SK-N-SH (cell line): ENCODE results near the gene TECR. TPM values are rescaled to one million over a fixed set of nuclear protein-coding genes. Genes with fewer than 3 reads are reported as not detected.

Source experiments
- CTCF ChIA-PET: fragments of 300-600, 350-600 bp; formaldehyde crosslinking; extraction: SDS; loops from one replicate; lab custom pipeline; 2021; lab: Yijun Ruan, JAX
- POLR2A ChIA-PET: fragments of 350-600 bp; sonication (Branson Sonifier 250); formaldehyde crosslinking; extraction: SDS; loops from one replicate; lab custom pipeline; 2020; ENCODE audit warnings: antibody characterized with exemption, inconsistent platforms; lab: Yijun Ruan, JAX
- DNase-seq: peaks from one replicate; pipeline ENCODE4 v3.0.0; 2012
- H2AFZ ChIP-seq: fragments of 200-600 bp; sonication (generic); 2 replicates; pipeline ENCODE4 v1.8.1; 2016; ENCODE audit warnings: antibody characterized with exemption, mild to moderate bottlenecking, low read depth
- H3F3A ChIP-seq: fragments of 200-600 bp; sonication (generic); replicated peaks from 2 replicates; pipeline ENCODE3; 2016; ENCODE audit warnings: antibody characterized with exemption, mild to moderate bottlenecking; ENCODE audit not compliant: insufficient read depth
- H3K27ac ChIP-seq, 2 experiments: fragments of 200-500 bp in 1 of 2; fragments of 200-600 bp in 1 of 2; sonication (Bioruptor generic) in 1 of 2; sonication (generic), shearing (Covaris generic) in 1 of 2; 2 replicates each; pipeline versions ENCODE4 v1.5.1 to v1.6.1; 2014 to 2016; ENCODE audit warnings: low read depth in 2 of 2, inconsistent platforms in 1 of 2, low read length in 1 of 2, mild to moderate bottlenecking in 1 of 2, mixed read lengths in 1 of 2
- H3K27me3 ChIP-seq: fragments of 200-600 bp; sonication (generic), shearing (Covaris generic); 2 replicates; pipeline ENCODE4 v1.6.1; 2016; ENCODE audit warnings: mixed run types; ENCODE audit not compliant: insufficient read depth
- H3K36me3 ChIP-seq, 2 experiments: fragments of 200-500 bp in 1 of 2; fragments of 200-600 bp in 1 of 2; sonication (Bioruptor generic) in 1 of 2; sonication (generic) in 1 of 2; replicated peaks in 1 of 2; 2 replicates each; pipeline versions ENCODE3 to v1.5.1; 2014 to 2016; ENCODE audit warnings: low read length in 1 of 2, mild to moderate bottlenecking in 1 of 2; ENCODE audit not compliant: insufficient read depth in 2 of 2, control insufficient read depth in 1 of 2
- H3K4me1 ChIP-seq, 2 experiments: fragments of 200-500 bp in 1 of 2; fragments of 200-600 bp in 1 of 2; sonication (Bioruptor generic) in 1 of 2; sonication (generic), shearing (Covaris generic) in 1 of 2; 2 replicates each; pipeline versions ENCODE4 v1.5.1 to v1.6.1; 2014 to 2016; ENCODE audit warnings: low read depth in 1 of 2, low read length in 1 of 2, mixed run types in 1 of 2; ENCODE audit not compliant: insufficient read depth in 2 of 2, control insufficient read depth in 1 of 2
- H3K4me2 ChIP-seq: fragments of 200-600 bp; sonication (generic), shearing (Covaris generic); 2 replicates; pipeline ENCODE4 v1.6.1; 2017; ENCODE audit warnings: mixed run types
- H3K4me3 ChIP-seq, 2 experiments: fragments of 200-500 bp in 1 of 2; fragments of 200-600 bp in 1 of 2; sonication (Bioruptor generic) in 1 of 2; sonication (generic), shearing (Covaris generic) in 1 of 2; 2 replicates each; pipeline versions ENCODE4 v1.5.1 to v1.8.1; 2014 to 2016; ENCODE audit warnings: low read depth in 2 of 2, inconsistent platforms in 1 of 2, low read length in 1 of 2, mild to moderate bottlenecking in 1 of 2, mixed read lengths in 1 of 2, moderate library complexity in 1 of 2
- H3K79me2 ChIP-seq: fragments of 200-600 bp; sonication (generic); 2 replicates; pipeline ENCODE4 v1.8.1; 2017; ENCODE audit warnings: mild to moderate bottlenecking; ENCODE audit not compliant: insufficient read depth
- H3K9ac ChIP-seq: fragments of 200-600 bp; sonication (generic); 2 replicates; pipeline ENCODE4 v1.6.1; 2017; ENCODE audit warnings: mixed run types
- H3K9me2 ChIP-seq: fragments of 200-600 bp; sonication (generic); 2 replicates; pipeline ENCODE4 v1.6.1; 2017; ENCODE audit warnings: mixed run types
- H3K9me3 ChIP-seq: fragments of 200-600 bp; sonication (generic); 2 replicates; pipeline ENCODE4 v1.6.1; 2017; ENCODE audit warnings: mixed run types, mild to moderate bottlenecking, moderate library complexity
- H4K20me1 ChIP-seq: fragments of 200-600 bp; sonication (generic); 2 replicates; pipeline ENCODE4 v1.6.1; 2017; ENCODE audit warnings: mild to moderate bottlenecking, mixed run types; ENCODE audit not compliant: insufficient read depth
- EP300 ChIP-seq, 2 experiments: IDR thresholded peaks; 2 replicates each; pipeline versions ENCODE4 v1.4.0 to v1.6.1; 2012; ENCODE audit warnings: borderline replicate concordance in 1 of 2, low read depth in 1 of 2, low read length in 1 of 2
- FOSL2 ChIP-seq: IDR thresholded peaks from 2 replicates; pipeline ENCODE4 v1.4.0; 2012; ENCODE audit warnings: low read depth, mild to moderate bottlenecking, moderate library complexity, borderline replicate concordance
- FOXM1 ChIP-seq: IDR thresholded peaks from 2 replicates; pipeline ENCODE4 v1.4.0; 2012; ENCODE audit warnings: low read depth, mild to moderate bottlenecking
- GABPA ChIP-seq: IDR thresholded peaks from 2 replicates; pipeline ENCODE4 v1.4.0; 2012; ENCODE audit warnings: low read depth, mild to moderate bottlenecking
- NFIC ChIP-seq: IDR thresholded peaks from 2 replicates; pipeline ENCODE4 v1.4.0; 2012; ENCODE audit warnings: borderline replicate concordance
- POLR2AphosphoS5 ChIP-seq: IDR thresholded peaks from 2 replicates; pipeline ENCODE4 v1.6.1; 2012; ENCODE audit warnings: low read depth, low read length
- RAD21 ChIP-seq: IDR thresholded peaks from 2 replicates; pipeline ENCODE4 v1.6.1; 2012; ENCODE audit warnings: mild to moderate bottlenecking, low read length
- RCOR1 ChIP-seq: fragments of 150-350 bp; IDR thresholded peaks from 2 replicates; pipeline ENCODE4 v1.6.1; 2017; ENCODE audit warnings: antibody characterized with exemption, low read length
- RFX5 ChIP-seq: IDR thresholded peaks from 2 replicates; pipeline ENCODE4 v1.6.1; 2012; ENCODE audit warnings: mild to moderate bottlenecking, improper control_type of control experiment, low read length
- RXRA ChIP-seq: IDR thresholded peaks from 2 replicates; pipeline ENCODE4 v1.4.0; 2012; ENCODE audit warnings: low read depth, mild to moderate bottlenecking, borderline replicate concordance
- SMC3 ChIP-seq: IDR thresholded peaks from 2 replicates; pipeline ENCODE4 v1.6.1; 2012; ENCODE audit warnings: low read depth, low read length, improper control_type of control experiment
- TAF1 ChIP-seq: IDR thresholded peaks from 2 replicates; pipeline ENCODE4 v1.6.1; 2012; ENCODE audit warnings: low read depth, mild to moderate bottlenecking, low read length, moderate library complexity, borderline replicate concordance
- TEAD4 ChIP-seq: IDR thresholded peaks from 2 replicates; pipeline ENCODE4 v1.4.0; 2012; ENCODE audit warnings: mild to moderate bottlenecking, borderline replicate concordance; ENCODE audit not compliant: insufficient read depth
- YY1 ChIP-seq: IDR thresholded peaks from 2 replicates; pipeline ENCODE4 v1.4.0; 2012; ENCODE audit warnings: low read depth, mild to moderate bottlenecking
- WGBS: methylation state at CpG from one replicate; pipeline ENCODE4 v1.1.6; 2017; ENCODE audit warnings: low lambda C conversion rate; 5-methylcytosine and 5-hydroxymethylcytosine counted together
- polyA plus RNA-seq, 3 experiments: library from polyadenylated mRNA; depleted of rRNA; stranded (reverse); fragments of >200 nt; gene quantifications; 2 replicates each; pipeline ENCODE4 v1.2.3, GENCODE V29; 2012
- TF ChIP-seq, protein P1 (sequence below): IDR thresholded peaks from 2 replicates; pipeline ENCODE4 v1.4.0; 2012; ENCODE audit warnings: low read depth
- TF ChIP-seq, protein P2 (sequence below): fragments of 150-350 bp; IDR thresholded peaks from 2 replicates; pipeline ENCODE4 v1.6.1; 2016; ENCODE audit warnings: mild to moderate bottlenecking, low read depth, low read length
- TF ChIP-seq, protein P3 (sequence below): IDR thresholded peaks from 2 replicates; pipeline ENCODE4 v1.4.0; 2012; ENCODE audit warnings: low read depth, borderline replicate concordance
- TF ChIP-seq, protein P4 (sequence below): IDR thresholded peaks from 2 replicates; pipeline ENCODE4; 2012
- TF ChIP-seq, protein P5 (sequence below): IDR thresholded peaks from 2 replicates; pipeline ENCODE4 v1.4.0; 2012; ENCODE audit warnings: low read depth, borderline replicate concordance
- TF ChIP-seq, protein P6 (sequence below): IDR thresholded peaks from 2 replicates; pipeline ENCODE4 v1.6.1; 2012; ENCODE audit warnings: mild to moderate bottlenecking, low read depth, low read length, moderate library complexity
- TF ChIP-seq, protein P7 (sequence below): fragments of 200-600 bp; sonication (generic); IDR thresholded peaks from 2 replicates; pipeline ENCODE4 v1.6.1; 2017; ENCODE audit warnings: antibody characterized with exemption, mild to moderate bottlenecking, moderate library complexity

Gene TECR
- polyA plus RNA-seq, 1 of the 3 experiments (the other 2 are of a cell fraction): 110 TPM

DNA sequence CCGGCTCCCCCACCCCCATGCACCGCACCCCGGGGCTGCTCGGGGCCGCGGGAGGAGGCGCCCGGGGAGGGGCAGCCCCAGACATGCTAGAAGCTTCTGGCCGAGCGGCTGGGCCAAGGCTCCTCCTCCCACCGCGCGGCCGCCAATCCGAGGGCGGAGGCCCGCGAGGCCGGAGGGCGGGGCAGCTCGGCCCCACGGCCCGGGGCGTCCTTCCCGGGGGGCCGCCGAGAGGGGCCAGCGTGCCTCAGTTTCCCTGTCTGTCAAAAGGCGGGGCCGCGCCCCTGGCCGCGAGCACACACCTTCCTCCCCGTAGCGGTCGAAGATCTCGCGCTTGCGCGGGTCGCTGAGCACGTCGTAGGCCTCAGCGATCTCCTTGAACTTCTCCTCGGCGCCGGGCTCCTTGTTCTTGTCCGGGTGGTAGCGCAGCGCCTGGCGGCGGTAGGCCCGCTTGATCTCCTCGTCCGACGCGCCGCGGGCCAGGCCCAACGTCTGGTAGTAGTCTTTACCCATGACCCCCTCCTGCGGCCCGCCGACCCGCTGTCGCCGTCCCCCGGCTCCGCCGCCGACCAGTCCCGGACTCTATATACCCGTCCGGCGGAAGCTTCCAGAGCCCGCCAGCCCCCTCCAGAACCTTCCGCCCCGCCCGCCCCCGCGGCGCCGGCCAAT is 11.4 kb upstream of the TECR start, which contains the start of gene DNAJB1:
TSS of gene DNAJB1 (minus strand) at position 558 of the 666 bp plus-strand sequence. CDS start at position 510, 48 bp downstream.
- H3K27ac ChIP-seq: peak within 1 kb of the TSS; percentile 93 to 96
- CTCF ChIA-PET: interaction anchor here (0.7 to 3.8 kb wide), 7 partner anchors 12 to 170 kb away, joined by 3 to 30 read pairs (median 3); partner anchors contain the start of gene NDUFB7
- no peaks in the 10 kb centered on the region for H3K9me3 ChIP-seq
- H3K4me2 ChIP-seq: peak within 1 kb of the TSS; percentile 95
- peak within 1 kb of the TSS; percentile 99 for H3K9ac ChIP-seq
- H3K4me1 ChIP-seq: peaks cover 24 to 44% of the 10 kb centered on the region in 2 experiments; a peak in 3 of 4 replicates
- H3K27me3 ChIP-seq: no peaks in the 10 kb centered on the region
- peaks cover 22 to 29% of the 10 kb centered on the region in 2 experiments for H3K36me3 ChIP-seq
- POLR2A ChIA-PET: interaction anchor here (0.6 to 1.5 kb wide), 14 partner anchors 8 to 679 kb away, joined by 3 to 15 read pairs (median 3); partner anchors contain the start of genes ASF1B and GIPC1
- DNase-seq: peak; percentile 94
- 0% methylated on average over 41 of the region's 82 CpGs for WGBS
- peak within 1 kb of the TSS; percentile 69 for H2AFZ ChIP-seq
- peaks cover 36% of the 10 kb centered on the region for H4K20me1 ChIP-seq
- H3K4me3 ChIP-seq: peak within 1 kb of the TSS; percentile 87 to 90
- peaks cover 44% of the 10 kb centered on the region for H3K79me2 ChIP-seq
- H3K9me2 ChIP-seq: no peaks in the 10 kb centered on the region
- H3F3A ChIP-seq: peaks cover 42% of the 10 kb centered on the region
- TF ChIP-seq YY1: 0 out of 2 replicates have a peak, but pooled peaks have one; percentile 38
- no peak for TF ChIP-seq RCOR1
- TF ChIP-seq, protein P1, sequence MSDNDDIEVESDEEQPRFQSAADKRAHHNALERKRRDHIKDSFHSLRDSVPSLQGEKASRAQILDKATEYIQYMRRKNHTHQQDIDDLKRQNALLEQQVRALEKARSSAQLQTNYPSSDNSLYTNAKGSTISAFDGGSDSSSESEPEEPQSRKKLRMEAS: peak; percentile 29
- TF ChIP-seq, protein P2, sequence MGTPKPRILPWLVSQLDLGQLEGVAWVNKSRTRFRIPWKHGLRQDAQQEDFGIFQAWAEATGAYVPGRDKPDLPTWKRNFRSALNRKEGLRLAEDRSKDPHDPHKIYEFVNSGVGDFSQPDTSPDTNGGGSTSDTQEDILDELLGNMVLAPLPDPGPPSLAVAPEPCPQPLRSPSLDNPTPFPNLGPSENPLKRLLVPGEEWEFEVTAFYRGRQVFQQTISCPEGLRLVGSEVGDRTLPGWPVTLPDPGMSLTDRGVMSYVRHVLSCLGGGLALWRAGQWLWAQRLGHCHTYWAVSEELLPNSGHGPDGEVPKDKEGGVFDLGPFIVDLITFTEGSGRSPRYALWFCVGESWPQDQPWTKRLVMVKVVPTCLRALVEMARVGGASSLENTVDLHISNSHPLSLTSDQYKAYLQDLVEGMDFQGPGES: no peak
- peak; percentile 55; the same call in 1 of the 2 replicates for TF ChIP-seq GABPA
- TF ChIP-seq NFIC: no peak
- TF ChIP-seq, protein P3, sequence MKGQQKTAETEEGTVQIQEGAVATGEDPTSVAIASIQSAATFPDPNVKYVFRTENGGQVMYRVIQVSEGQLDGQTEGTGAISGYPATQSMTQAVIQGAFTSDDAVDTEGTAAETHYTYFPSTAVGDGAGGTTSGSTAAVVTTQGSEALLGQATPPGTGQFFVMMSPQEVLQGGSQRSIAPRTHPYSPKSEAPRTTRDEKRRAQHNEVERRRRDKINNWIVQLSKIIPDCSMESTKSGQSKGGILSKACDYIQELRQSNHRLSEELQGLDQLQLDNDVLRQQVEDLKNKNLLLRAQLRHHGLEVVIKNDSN: no peak
- TF ChIP-seq, protein P4, sequence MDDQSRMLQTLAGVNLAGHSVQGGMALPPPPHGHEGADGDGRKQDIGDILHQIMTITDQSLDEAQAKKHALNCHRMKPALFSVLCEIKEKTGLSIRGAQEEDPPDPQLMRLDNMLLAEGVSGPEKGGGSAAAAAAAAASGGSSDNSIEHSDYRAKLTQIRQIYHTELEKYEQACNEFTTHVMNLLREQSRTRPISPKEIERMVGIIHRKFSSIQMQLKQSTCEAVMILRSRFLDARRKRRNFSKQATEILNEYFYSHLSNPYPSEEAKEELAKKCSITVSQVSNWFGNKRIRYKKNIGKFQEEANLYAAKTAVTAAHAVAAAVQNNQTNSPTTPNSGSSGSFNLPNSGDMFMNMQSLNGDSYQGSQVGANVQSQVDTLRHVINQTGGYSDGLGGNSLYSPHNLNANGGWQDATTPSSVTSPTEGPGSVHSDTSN: peak; percentile 55
- TF ChIP-seq EP300 (IDR thresholded peaks at IDR 0.05; ENCODE audit: borderline replicate concordance in 1 of 2, low read depth in 1 of 2, low read length in 1 of 2): peak in 1 of 2 experiments; percentile 67; a peak in 2 of 4 replicates
- no peak for TF ChIP-seq FOSL2
- no peak for TF ChIP-seq RFX5
- TF ChIP-seq TEAD4: no peak
- TF ChIP-seq SMC3: no peak
- TF ChIP-seq, protein P5, sequence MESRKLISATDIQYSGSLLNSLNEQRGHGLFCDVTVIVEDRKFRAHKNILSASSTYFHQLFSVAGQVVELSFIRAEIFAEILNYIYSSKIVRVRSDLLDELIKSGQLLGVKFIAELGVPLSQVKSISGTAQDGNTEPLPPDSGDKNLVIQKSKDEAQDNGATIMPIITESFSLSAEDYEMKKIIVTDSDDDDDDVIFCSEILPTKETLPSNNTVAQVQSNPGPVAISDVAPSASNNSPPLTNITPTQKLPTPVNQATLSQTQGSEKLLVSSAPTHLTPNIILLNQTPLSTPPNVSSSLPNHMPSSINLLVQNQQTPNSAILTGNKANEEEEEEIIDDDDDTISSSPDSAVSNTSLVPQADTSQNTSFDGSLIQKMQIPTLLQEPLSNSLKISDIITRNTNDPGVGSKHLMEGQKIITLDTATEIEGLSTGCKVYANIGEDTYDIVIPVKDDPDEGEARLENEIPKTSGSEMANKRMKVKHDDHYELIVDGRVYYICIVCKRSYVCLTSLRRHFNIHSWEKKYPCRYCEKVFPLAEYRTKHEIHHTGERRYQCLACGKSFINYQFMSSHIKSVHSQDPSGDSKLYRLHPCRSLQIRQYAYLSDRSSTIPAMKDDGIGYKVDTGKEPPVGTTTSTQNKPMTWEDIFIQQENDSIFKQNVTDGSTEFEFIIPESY: no peak
- no peak for TF ChIP-seq RAD21
- peak; percentile 97 for TF ChIP-seq POLR2AphosphoS5
- peak; percentile 79 for TF ChIP-seq TAF1
- TF ChIP-seq, protein P6, sequence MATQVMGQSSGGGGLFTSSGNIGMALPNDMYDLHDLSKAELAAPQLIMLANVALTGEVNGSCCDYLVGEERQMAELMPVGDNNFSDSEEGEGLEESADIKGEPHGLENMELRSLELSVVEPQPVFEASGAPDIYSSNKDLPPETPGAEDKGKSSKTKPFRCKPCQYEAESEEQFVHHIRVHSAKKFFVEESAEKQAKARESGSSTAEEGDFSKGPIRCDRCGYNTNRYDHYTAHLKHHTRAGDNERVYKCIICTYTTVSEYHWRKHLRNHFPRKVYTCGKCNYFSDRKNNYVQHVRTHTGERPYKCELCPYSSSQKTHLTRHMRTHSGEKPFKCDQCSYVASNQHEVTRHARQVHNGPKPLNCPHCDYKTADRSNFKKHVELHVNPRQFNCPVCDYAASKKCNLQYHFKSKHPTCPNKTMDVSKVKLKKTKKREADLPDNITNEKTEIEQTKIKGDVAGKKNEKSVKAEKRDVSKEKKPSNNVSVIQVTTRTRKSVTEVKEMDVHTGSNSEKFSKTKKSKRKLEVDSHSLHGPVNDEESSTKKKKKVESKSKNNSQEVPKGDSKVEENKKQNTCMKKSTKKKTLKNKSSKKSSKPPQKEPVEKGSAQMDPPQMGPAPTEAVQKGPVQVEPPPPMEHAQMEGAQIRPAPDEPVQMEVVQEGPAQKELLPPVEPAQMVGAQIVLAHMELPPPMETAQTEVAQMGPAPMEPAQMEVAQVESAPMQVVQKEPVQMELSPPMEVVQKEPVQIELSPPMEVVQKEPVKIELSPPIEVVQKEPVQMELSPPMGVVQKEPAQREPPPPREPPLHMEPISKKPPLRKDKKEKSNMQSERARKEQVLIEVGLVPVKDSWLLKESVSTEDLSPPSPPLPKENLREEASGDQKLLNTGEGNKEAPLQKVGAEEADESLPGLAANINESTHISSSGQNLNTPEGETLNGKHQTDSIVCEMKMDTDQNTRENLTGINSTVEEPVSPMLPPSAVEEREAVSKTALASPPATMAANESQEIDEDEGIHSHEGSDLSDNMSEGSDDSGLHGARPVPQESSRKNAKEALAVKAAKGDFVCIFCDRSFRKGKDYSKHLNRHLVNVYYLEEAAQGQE: 0 out of 2 replicates have a peak, but pooled peaks have one; percentile 11
- no peak; the same call in 1 of the 2 replicates for TF ChIP-seq RXRA
- TF ChIP-seq, protein P7, sequence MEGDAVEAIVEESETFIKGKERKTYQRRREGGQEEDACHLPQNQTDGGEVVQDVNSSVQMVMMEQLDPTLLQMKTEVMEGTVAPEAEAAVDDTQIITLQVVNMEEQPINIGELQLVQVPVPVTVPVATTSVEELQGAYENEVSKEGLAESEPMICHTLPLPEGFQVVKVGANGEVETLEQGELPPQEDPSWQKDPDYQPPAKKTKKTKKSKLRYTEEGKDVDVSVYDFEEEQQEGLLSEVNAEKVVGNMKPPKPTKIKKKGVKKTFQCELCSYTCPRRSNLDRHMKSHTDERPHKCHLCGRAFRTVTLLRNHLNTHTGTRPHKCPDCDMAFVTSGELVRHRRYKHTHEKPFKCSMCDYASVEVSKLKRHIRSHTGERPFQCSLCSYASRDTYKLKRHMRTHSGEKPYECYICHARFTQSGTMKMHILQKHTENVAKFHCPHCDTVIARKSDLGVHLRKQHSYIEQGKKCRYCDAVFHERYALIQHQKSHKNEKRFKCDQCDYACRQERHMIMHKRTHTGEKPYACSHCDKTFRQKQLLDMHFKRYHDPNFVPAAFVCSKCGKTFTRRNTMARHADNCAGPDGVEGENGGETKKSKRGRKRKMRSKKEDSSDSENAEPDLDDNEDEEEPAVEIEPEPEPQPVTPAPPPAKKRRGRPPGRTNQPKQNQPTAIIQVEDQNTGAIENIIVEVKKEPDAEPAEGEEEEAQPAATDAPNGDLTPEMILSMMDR: no peak
- TF ChIP-seq FOXM1: no peak
